ENCODE data around the gene AKR1E2. TPM values are rescaled to one million over a fixed set of nuclear protein-coding genes. Genes with fewer than 3 reads are reported as not detected.

AKR1E2 gene
- total and polyA plus RNA-seq, 4 donors, result 0.46 to 9.4 (median 2.6) TPM

- no peak overlapping the region for H3K27ac ChIP-seq (ENCODE audit: low read depth in 1 of 2, low read length in 2 of 2)
- H3K4me3 ChIP-seq (ENCODE audit: low read depth in 1 of 3, low read length in 3 of 3), result no peak overlapping the region
- WGBS, result 74% methylated on average over 6 of the region's 6 CpGs
- TF ChIP-seq JUND (IDR thresholded peaks at IDR 0.05), result peak in 1 of 2 donors; percentile 38
- TF ChIP-seq, protein P1, sequence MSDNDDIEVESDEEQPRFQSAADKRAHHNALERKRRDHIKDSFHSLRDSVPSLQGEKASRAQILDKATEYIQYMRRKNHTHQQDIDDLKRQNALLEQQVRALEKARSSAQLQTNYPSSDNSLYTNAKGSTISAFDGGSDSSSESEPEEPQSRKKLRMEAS (IDR thresholded peaks at IDR 0.05), result no peak
- no peaks in the 10 kb centered on the region for H3K36me3 ChIP-seq (ENCODE audit: control insufficient read depth in 4 of 4, insufficient read depth in 3 of 4, low read depth in 1 of 4, low read length in 3 of 4)
- no peaks in the 10 kb centered on the region for H3K9me3 ChIP-seq (ENCODE audit: control insufficient read depth in 4 of 4, low read length in 3 of 4)
- no peak for DNase-seq (ENCODE audit: low spot score)
- no peaks in the 10 kb centered on the region for H3K4me1 ChIP-seq (ENCODE audit: control insufficient read depth in 4 of 4, insufficient read depth in 4 of 4, low read length in 3 of 4)
- H3K27me3 ChIP-seq (ENCODE audit: control insufficient read depth in 4 of 4, insufficient read depth in 4 of 4, low read length in 3 of 4), result peaks cover 0 to 3% (median 0%) of the 10 kb centered on the region in 4 donors
- no peak overlapping the region for H3K9ac ChIP-seq (ENCODE audit: low read depth in 1 of 2, low read length in 2 of 2)
These were observed 45.2 kb upstream of the AKR1E2 start for GRCh38 chr10:4780782-4781181.

DNA sequence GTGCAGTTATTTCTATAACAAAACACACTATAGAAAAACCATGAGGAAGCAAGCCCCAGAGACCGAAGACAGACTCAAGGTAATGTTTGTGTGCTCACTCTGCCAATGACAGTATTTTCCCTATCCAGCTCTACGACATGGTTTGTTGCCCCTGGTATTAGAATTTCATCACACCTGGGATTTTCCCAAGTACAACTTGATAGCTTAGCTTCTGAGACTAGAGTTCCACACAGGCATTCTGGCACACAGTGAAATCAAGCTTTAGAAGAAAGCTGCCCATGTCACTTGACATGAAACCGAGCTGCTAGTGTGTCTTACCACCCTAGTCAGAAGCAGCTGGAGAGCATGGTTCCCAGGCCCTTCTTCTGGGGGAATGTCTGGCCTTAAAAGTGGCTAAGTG lies 44.1 kb upstream of the AKR1E2 start:
- 38% methylated on average over 3 of the region's 3 CpGs for WGBS
- TF ChIP-seq, protein P1 (IDR thresholded peaks at IDR 0.05), result no peak
- TF ChIP-seq, protein P2, sequence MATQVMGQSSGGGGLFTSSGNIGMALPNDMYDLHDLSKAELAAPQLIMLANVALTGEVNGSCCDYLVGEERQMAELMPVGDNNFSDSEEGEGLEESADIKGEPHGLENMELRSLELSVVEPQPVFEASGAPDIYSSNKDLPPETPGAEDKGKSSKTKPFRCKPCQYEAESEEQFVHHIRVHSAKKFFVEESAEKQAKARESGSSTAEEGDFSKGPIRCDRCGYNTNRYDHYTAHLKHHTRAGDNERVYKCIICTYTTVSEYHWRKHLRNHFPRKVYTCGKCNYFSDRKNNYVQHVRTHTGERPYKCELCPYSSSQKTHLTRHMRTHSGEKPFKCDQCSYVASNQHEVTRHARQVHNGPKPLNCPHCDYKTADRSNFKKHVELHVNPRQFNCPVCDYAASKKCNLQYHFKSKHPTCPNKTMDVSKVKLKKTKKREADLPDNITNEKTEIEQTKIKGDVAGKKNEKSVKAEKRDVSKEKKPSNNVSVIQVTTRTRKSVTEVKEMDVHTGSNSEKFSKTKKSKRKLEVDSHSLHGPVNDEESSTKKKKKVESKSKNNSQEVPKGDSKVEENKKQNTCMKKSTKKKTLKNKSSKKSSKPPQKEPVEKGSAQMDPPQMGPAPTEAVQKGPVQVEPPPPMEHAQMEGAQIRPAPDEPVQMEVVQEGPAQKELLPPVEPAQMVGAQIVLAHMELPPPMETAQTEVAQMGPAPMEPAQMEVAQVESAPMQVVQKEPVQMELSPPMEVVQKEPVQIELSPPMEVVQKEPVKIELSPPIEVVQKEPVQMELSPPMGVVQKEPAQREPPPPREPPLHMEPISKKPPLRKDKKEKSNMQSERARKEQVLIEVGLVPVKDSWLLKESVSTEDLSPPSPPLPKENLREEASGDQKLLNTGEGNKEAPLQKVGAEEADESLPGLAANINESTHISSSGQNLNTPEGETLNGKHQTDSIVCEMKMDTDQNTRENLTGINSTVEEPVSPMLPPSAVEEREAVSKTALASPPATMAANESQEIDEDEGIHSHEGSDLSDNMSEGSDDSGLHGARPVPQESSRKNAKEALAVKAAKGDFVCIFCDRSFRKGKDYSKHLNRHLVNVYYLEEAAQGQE (IDR thresholded peaks at IDR 0.05), result no peak
- TF ChIP-seq RAD21 (IDR thresholded peaks at IDR 0.05) (no peak), FOXA2 (IDR thresholded peaks at IDR 0.05) (no peak), YY1 (IDR thresholded peaks at IDR 0.05) (no peak), RXRA (IDR thresholded peaks at IDR 0.05) (no peak), HNF4G (IDR thresholded peaks at IDR 0.05) (no peak), TAF1 (conservative IDR thresholded peaks at IDR 0.05) (no peak), ZBTB33 (IDR thresholded peaks at IDR 0.05) (no peak), JUND (IDR thresholded peaks at IDR 0.05) (no peak)
- TF ChIP-seq, protein P3, sequence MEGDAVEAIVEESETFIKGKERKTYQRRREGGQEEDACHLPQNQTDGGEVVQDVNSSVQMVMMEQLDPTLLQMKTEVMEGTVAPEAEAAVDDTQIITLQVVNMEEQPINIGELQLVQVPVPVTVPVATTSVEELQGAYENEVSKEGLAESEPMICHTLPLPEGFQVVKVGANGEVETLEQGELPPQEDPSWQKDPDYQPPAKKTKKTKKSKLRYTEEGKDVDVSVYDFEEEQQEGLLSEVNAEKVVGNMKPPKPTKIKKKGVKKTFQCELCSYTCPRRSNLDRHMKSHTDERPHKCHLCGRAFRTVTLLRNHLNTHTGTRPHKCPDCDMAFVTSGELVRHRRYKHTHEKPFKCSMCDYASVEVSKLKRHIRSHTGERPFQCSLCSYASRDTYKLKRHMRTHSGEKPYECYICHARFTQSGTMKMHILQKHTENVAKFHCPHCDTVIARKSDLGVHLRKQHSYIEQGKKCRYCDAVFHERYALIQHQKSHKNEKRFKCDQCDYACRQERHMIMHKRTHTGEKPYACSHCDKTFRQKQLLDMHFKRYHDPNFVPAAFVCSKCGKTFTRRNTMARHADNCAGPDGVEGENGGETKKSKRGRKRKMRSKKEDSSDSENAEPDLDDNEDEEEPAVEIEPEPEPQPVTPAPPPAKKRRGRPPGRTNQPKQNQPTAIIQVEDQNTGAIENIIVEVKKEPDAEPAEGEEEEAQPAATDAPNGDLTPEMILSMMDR (IDR thresholded peaks at IDR 0.05; ENCODE audit: low read depth, low read length, missing input control), result no peak

More for the DNA sequence above, 44.1 kb upstream of the AKR1E2 start:
- Histone ChIP-seq H3K4me3 (ENCODE audit: low read depth in 1 of 3, low read length in 3 of 3) (no peak overlapping the region), H3K9ac (ENCODE audit: low read depth in 1 of 2, low read length in 2 of 2) (no peak overlapping the region), H3K4me1 (ENCODE audit: control insufficient read depth in 4 of 4, insufficient read depth in 4 of 4, low read length in 3 of 4) (no peaks in the 10 kb centered on the region), H3K27me3 (ENCODE audit: control insufficient read depth in 4 of 4, insufficient read depth in 4 of 4, low read length in 3 of 4) (peaks cover 0 to 3% (median 0%) of the 10 kb centered on the region in 4 donors), H3K36me3 (ENCODE audit: control insufficient read depth in 4 of 4, insufficient read depth in 3 of 4, low read depth in 1 of 4, low read length in 3 of 4) (no peaks in the 10 kb centered on the region), H3K27ac (ENCODE audit: low read depth in 1 of 2, low read length in 2 of 2) (no peak overlapping the region), H3K9me3 (ENCODE audit: control insufficient read depth in 4 of 4, low read length in 3 of 4) (no peaks in the 10 kb centered on the region)
- DNase-seq (ENCODE audit: low spot score), result no peak
